Measurements from ENCODE around the gene PTP4A2. TPM values are rescaled to one million over a fixed set of nuclear protein-coding genes. Genes with fewer than 3 reads are reported as not detected.
A peak's percentile ranks its signal among the peaks of the same experiment; 100 is the strongest.

The PTP4A2 gene
- total RNA-seq, 1 experiment from 2014 or later, result 169 TPM

- DNase-seq, result no peak
- Histone ChIP-seq H3K4me3 (ENCODE audit: low read depth, low read length) (no peak overlapping the region), H3K9me3 (no peaks in the 10 kb centered on the region), H3K4me1 (peaks cover 10% of the 10 kb centered on the region; the same call in 1 of the 2 replicates), H3K36me3 (ENCODE audit: control insufficient read depth, insufficient read depth, low read length) (no peaks in the 10 kb centered on the region), H3K27me3 (replicated peaks; ENCODE audit: control insufficient read depth, insufficient read depth, low read length) (no peaks in the 10 kb centered on the region)
- no peaks in the 10 kb centered on the region for H3K36me3 Mint-ChIP-seq (ENCODE audit: insufficient read depth, unreplicated experiment)
- intact Hi-C loops (cut with micrococcal nuclease; ENCODE audit: unreplicated experiment), result no loop called here
- no peaks in the 10 kb centered on the region for H3K9me3 Mint-ChIP-seq (ENCODE audit: unreplicated experiment)
- peaks cover 10% of the 10 kb centered on the region for H3K4me1 Mint-ChIP-seq (ENCODE audit: low read depth, unreplicated experiment)
- ChIA-PET POLR2A (no interaction called here), CTCF (no interaction called here)
- H3K27me3 Mint-ChIP-seq (ENCODE audit: insufficient read depth, unreplicated experiment), result no peaks in the 10 kb centered on the region
- BruUV-seq (replicated peaks), result no TSS peak
- TF ChIP-seq CTCF (IDR thresholded peaks at IDR 0.05; ENCODE audit: insufficient read depth in 1 of 2, low read depth in 1 of 2, low read length in 1 of 2, severe bottlenecking in 1 of 2, unreplicated experiment in 1 of 2), result no peak
- H3K4me3 Mint-ChIP-seq (ENCODE audit: unreplicated experiment), result no peak overlapping the region
- no peak overlapping the region for H3K27ac Mint-ChIP-seq (ENCODE audit: unreplicated experiment)
Observed at GRCh38 chr1:31885851-31886250, 52.3 kb downstream of the PTP4A2 start.

GRCh38 chr1:31883357-31883942, 54.7 kb downstream of the PTP4A2 start:
- H3K9me3 ChIP-seq, result no peaks in the 10 kb centered on the region
- no TSS peak for BruUV-seq (replicated peaks)
- Mint-ChIP-seq H3K27ac (ENCODE audit: unreplicated experiment) (no peak overlapping the region), H3K27me3 (ENCODE audit: insufficient read depth, unreplicated experiment) (no peaks in the 10 kb centered on the region), H3K9me3 (ENCODE audit: unreplicated experiment) (no peaks in the 10 kb centered on the region), H3K4me3 (ENCODE audit: unreplicated experiment) (no peak overlapping the region), H3K36me3 (ENCODE audit: insufficient read depth, unreplicated experiment) (no peaks in the 10 kb centered on the region), H3K4me1 (ENCODE audit: low read depth, unreplicated experiment) (peaks cover 17% of the 10 kb centered on the region)
- TF ChIP-seq CTCF (IDR thresholded peaks at IDR 0.05; ENCODE audit: insufficient read depth in 1 of 2, low read depth in 1 of 2, low read length in 1 of 2, severe bottlenecking in 1 of 2, unreplicated experiment in 1 of 2), result no peak
- H3K4me3 ChIP-seq (ENCODE audit: low read depth, low read length), result no peak overlapping the region
- no peak for DNase-seq
- ChIA-PET CTCF (no interaction called here), POLR2A (no interaction called here)
- no peaks in the 10 kb centered on the region for H3K27me3 ChIP-seq (replicated peaks; ENCODE audit: control insufficient read depth, insufficient read depth, low read length)
- intact Hi-C loops (cut with micrococcal nuclease; ENCODE audit: unreplicated experiment), result no loop called here
- peaks cover 11% of the 10 kb centered on the region; the same call in 1 of the 2 replicates for H3K4me1 ChIP-seq
- no peaks in the 10 kb centered on the region for H3K36me3 ChIP-seq (ENCODE audit: control insufficient read depth, insufficient read depth, low read length)

GRCh38 chr1:31881688-31882000, 56.5 kb downstream of the PTP4A2 start:
- peak overlapping the region; percentile 78 for H3K27ac Mint-ChIP-seq (ENCODE audit: unreplicated experiment)
- no TSS peak for BruUV-seq (replicated peaks)
- H3K4me1 Mint-ChIP-seq (ENCODE audit: low read depth, unreplicated experiment), result peaks cover 17% of the 10 kb centered on the region
- no peaks in the 10 kb centered on the region for H3K9me3 ChIP-seq
- no peaks in the 10 kb centered on the region for H3K36me3 ChIP-seq (ENCODE audit: control insufficient read depth, insufficient read depth, low read length)
- DNase-seq, result peak; percentile 31 to 64
- peak overlapping the region; percentile 65 for H3K4me3 Mint-ChIP-seq (ENCODE audit: unreplicated experiment)
- H3K27me3 Mint-ChIP-seq (ENCODE audit: insufficient read depth, unreplicated experiment), result no peaks in the 10 kb centered on the region
- H3K4me3 ChIP-seq (ENCODE audit: low read depth, low read length), result no peak overlapping the region
- no peaks in the 10 kb centered on the region for H3K27me3 ChIP-seq (replicated peaks; ENCODE audit: control insufficient read depth, insufficient read depth, low read length)
- H3K36me3 Mint-ChIP-seq (ENCODE audit: insufficient read depth, unreplicated experiment), result no peaks in the 10 kb centered on the region
- intact Hi-C loops (cut with micrococcal nuclease; ENCODE audit: unreplicated experiment), result loop anchor here (1.0 kb wide), 1 partner anchor 26 kb away; no protein-coding TSS in a partner anchor
- no peaks in the 10 kb centered on the region for H3K9me3 Mint-ChIP-seq (ENCODE audit: unreplicated experiment)
- ChIA-PET POLR2A (interaction anchor here (1.2 kb wide), 1 partner anchor 63 kb away, joined by 3 read pairs; no protein-coding TSS in a partner anchor), CTCF (interaction anchor here (0.7 to 2.1 kb wide), 2 partner anchors 56 to 82 kb away, joined by 3 to 9 read pairs; partner anchors contain the start of gene PTP4A2)
- no peak for TF ChIP-seq CTCF (IDR thresholded peaks at IDR 0.05; ENCODE audit: insufficient read depth in 1 of 2, low read depth in 1 of 2, low read length in 1 of 2, severe bottlenecking in 1 of 2, unreplicated experiment in 1 of 2)
- peaks cover 11% of the 10 kb centered on the region; the same call in 1 of the 2 replicates for H3K4me1 ChIP-seq

Data from Caco-2 (cell line).